Measurements from ENCODE around the gene CHIA. TPM values are rescaled to one million over a fixed set of nuclear protein-coding genes. Genes with fewer than 3 reads are reported as not detected.

CHIA gene
- polyA plus RNA-seq, 1 of the 3 experiments (the other 2 are of a cell fraction), result not detected

Small RNAs within 50 kb of the gene (small RNA-seq; reads per million reads assigned to genes)
- 0 reads per million in 7 experiments for gene AL356387.2

Other genes starting within 250 kb of the CHIA start
- gene DRAM2, start 150.8 kb upstream of the CHIA start, polyA plus RNA-seq (2012; rRNA removed), result 19.2 and 26.4 TPM in 2 replicates
- gene CEPT1, start 150.6 kb upstream of the CHIA start, polyA plus RNA-seq (2012; rRNA removed), result 11.6 and 17.6 TPM in 2 replicates
- gene DENND2D, start 90.2 kb upstream of the CHIA start, polyA plus RNA-seq (2012; rRNA removed), result 1.3 and 1.6 TPM in 2 replicates
- 0.92 and 0.97 TPM in 2 replicates for gene CHI3L2, start 63.1 kb upstream of the CHIA start, polyA plus RNA-seq (2012; rRNA removed)
- gene OVGP1, start 136.9 kb downstream of the CHIA start, polyA plus RNA-seq (2012; rRNA removed), result 0.18 and 0.34 TPM in 2 replicates
- 97.1 and 131 TPM in 2 replicates for gene WDR77, start 158.4 kb downstream of the CHIA start, polyA plus RNA-seq (2012; rRNA removed)
- gene ATP5PB, start 158.6 kb downstream of the CHIA start, polyA plus RNA-seq (2012; rRNA removed), result 177 and 216 TPM in 2 replicates
- gene C1orf162, start 183.1 kb downstream of the CHIA start, polyA plus RNA-seq (2012; rRNA removed), result 0.13 and 0.16 TPM in 2 replicates
- gene ADORA3, start 212.8 kb downstream of the CHIA start, polyA plus RNA-seq (2012; rRNA removed), result not detected in 2 replicates
- not detected in 2 replicates for gene TMIGD3, start 212.8 kb downstream of the CHIA start, polyA plus RNA-seq (2012; rRNA removed)

Measured in SK-N-SH (cell line).